ENCODE results near the gene ANLN.
"Not testable (repeated sequence)": the region's sequence is repeated elsewhere in the genome, so short reads cannot be mapped to it uniquely, and the experiment has no call there.

Gene ANLN

GRCh38 chr7:36460811-36461429, 71.3 kb downstream of the ANLN start:
- no peak for DNase-seq (ENCODE audit: low read depth in 2 of 2, low spot score in 1 of 2)

GRCh38 chr7:36462551-36463137, 73.0 kb downstream of the ANLN start:
- DNase-seq (ENCODE audit: low read depth in 2 of 2, low spot score in 1 of 2): no peak

GRCh38 chr7:36464271-36464670, 74.6 kb downstream of the ANLN start:
- no peak for DNase-seq (ENCODE audit: low read depth in 2 of 2, low spot score in 1 of 2)

DNA sequence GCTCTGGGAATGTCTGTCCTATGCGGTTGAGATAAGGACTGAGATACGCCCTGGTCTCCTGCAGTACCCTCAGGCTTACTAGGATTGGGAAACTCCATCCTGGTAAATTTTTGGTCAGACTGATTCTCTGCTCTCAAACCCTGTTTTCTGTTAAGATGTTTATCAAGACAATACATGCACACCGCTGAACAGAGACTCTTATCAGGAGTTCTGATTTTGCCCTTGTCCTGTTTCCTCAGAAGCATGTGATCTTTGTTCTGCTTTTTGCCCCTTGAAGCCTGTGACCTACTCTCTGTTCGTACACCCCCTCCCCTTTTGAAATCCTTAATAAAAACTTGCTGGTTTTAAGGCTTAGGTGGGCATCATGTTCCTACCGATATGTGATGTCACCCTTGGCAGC, 76.3 kb downstream of the ANLN start:
- not testable (repeated sequence) for DNase-seq (ENCODE audit: low read depth in 2 of 2, low spot score in 1 of 2)

GRCh38 chr7:36468370-36469101, 78.9 kb downstream of the ANLN start:
- no peak for DNase-seq (ENCODE audit: low read depth in 2 of 2, low spot score in 1 of 2)

DNA sequence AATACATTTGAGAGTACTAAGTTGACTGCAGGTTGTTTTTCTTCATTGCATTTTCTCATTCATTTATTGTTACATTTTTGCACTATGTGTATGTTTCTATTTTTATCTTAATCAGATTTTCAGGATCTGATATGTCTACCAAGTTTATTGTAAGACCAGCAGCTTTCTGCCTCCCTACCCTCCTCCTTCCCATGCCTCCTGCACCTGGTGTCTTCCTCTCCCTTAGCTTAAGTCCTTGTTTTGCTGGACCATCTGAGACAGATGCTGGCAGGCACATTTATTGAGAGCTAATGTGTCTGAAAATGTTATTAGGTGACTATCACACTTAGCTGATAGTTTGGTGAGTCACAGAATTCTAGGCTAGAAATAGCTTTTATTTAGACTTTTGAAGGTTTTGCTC, 79.6 kb downstream of the ANLN start:
- DNase-seq (ENCODE audit: low read depth in 2 of 2, low spot score in 1 of 2): no peak

- DNase-seq (ENCODE audit: low read depth in 2 of 2, low spot score in 1 of 2): no peak
Measured at GRCh38 chr7:36472141-36472729, 82.6 kb downstream of the ANLN start.

DNA sequence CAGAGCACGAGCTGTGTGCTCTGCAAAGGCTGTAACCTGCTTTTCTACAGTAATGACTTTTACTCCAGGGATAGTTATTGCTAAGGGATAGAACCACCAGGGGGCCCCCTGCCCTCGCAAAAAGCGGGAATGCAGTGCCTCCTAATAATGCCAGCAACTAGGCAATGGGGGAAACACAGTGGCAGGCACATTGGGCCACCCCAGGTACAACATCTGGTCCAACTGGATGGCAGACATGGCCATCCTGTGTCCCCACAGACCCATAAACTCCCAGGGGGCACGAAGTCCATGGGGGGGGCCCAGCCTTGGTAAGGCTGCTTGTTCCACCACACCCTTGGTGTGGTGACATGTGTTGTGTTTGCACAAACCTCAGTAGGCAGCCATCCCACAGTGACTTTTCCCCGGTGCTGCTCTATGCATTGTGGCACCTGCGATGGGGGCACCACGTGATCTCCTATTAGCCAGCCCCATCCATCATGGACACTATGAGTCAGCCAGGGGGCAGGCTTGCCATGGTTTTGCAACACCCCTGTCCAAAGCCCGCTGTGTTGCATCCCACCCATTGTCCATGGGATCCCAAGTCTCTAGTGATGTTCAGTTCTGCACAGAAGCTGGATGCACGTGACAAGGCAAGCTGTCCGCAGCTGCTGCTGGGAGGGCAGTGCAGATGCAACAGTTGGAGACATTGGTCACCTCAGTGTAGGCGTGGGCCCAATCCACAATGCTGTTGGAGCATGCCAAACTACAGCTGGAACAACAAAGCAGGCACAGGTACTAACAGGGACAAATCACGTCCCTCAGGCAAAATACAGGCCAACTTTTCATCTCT, 84.0 kb downstream of the ANLN start:
- DNase-seq (ENCODE audit: low read depth in 2 of 2, low spot score in 1 of 2): no peak

DNA sequence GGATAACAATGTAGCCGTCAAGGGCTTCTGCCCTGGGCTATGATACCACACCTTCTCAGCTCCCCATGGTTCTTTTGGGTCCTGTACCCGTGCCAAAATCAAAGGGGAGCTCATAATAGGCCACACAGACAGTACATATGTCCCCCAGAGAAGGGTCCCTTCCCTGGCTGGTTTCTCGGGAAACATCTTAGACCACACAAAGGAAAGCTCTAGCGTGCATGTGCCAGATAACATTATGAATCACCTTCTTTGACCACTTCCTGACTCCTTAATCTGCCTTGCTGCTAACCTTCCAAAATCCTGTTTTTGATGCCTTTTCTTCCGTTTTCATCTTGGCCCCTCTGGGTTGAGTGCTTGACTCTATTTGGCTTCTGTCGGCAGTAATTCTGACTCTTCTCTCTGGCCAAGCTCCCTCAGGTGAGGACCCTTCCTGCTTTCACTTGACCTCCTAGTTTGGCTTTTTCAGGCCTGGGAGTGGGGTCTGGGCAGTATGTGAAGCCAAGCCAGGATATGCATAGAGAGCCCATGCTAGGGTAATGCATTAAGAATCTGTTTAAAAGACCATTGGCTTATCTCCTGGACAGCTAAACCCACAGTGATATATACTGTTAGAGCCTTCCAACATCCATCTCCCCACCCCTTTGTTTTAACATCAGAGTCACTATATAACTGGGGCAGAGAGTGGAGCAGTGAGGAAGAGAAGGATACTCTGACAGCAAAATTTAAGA, 84.8 kb downstream of the ANLN start:
- no peak for DNase-seq (ENCODE audit: low read depth in 2 of 2, low spot score in 1 of 2)

- DNase-seq (ENCODE audit: low read depth in 2 of 2, low spot score in 1 of 2): no peak
Measured at GRCh38 chr7:36475011-36475342, 85.3 kb downstream of the ANLN start.

GRCh38 chr7:36475381-36475780, 85.7 kb downstream of the ANLN start:
- no peak for DNase-seq (ENCODE audit: low read depth in 2 of 2, low spot score in 1 of 2)

DNA sequence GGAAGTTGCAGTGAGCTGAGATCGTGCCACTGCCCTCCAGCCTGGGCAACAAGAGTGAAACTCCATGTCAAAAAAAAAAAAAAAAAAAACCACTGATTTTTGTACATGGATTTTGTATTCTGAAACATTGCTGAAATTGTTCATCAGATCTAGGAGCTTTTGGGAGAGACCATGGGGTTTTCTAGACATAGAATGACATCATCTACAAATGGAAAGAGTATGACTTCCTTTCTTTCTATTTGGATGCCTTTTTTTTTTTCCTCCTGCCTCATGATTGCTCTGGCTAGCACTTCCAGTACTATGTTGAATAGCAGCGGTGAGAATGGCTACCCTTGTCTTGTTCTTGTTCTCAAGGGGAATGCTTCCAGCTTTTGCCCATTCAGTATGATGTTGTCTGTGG, 89.1 kb downstream of the ANLN start:
- DNase-seq (ENCODE audit: low read depth in 2 of 2, low spot score in 1 of 2): no peak

DNA sequence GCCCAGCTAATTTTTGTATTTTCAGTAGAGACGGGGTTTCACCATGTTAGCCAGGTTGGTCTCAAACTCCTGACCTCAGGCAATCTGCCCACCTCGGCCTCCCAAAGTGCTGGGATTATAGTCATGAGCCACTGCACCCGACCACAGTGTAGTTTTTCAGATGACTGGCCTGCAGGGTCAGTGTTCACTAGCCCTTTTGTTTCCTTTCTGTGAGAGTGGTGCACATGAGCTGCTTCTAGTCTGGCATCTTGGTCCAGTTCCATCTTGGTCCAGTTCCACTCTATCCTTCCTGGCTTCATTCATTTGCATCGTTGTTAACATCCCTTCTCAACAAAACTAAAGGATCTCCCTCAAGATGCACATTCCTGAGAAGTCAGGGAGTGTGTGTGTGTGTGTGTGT, 94.2 kb downstream of the ANLN start:
- not testable (repeated sequence) for DNase-seq (ENCODE audit: low read depth in 2 of 2, low spot score in 1 of 2)

DNA sequence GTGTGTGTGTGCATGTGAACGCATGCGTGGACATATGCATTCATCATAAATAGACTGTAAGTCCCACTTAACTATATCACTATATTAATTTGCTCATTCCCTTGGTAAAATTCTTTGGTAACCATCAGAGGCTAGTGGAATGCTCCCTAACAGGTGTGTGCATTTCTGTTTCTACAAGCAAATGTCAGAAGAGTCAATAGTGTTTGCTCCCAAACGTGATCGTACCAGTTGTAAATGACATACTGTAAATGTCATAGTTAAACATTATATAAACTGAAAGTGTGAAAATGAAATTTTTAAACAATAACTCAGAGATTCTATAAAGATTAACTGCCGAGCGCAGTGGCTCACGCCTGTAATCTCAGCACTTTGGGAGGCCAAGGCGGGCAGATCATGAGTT, 94.6 kb downstream of the ANLN start:
- DNase-seq (ENCODE audit: low read depth in 2 of 2, low spot score in 1 of 2): no peak

GRCh38 chr7:36486336-36486735, 96.7 kb downstream of the ANLN start:
- DNase-seq (ENCODE audit: low read depth in 2 of 2, low spot score in 1 of 2): no peak

GRCh38 chr7:36487756-36488336, 98.2 kb downstream of the ANLN start:
- no peak for DNase-seq (ENCODE audit: low read depth in 2 of 2, low spot score in 1 of 2)

DNA sequence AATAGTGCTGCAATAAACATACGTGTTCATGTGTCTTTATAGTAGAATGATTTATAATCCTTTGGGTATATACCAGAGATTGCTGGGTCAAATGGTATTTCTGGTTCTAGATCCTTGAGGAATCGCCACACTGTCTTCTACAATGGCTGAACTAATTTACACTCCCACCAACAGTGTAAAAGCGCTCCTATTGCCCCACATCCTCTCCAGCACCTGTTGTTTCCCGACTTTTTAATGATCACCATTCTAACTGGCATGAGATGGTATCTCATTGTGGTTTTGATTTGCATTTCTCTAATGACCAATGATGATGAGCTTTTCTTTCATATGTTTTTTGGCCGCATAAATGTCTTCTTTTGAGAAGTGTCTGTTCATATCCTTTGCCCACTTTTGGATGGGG, 99.0 kb downstream of the ANLN start:
- not testable (repeated sequence) for DNase-seq (ENCODE audit: low read depth in 2 of 2, low spot score in 1 of 2)

DNA sequence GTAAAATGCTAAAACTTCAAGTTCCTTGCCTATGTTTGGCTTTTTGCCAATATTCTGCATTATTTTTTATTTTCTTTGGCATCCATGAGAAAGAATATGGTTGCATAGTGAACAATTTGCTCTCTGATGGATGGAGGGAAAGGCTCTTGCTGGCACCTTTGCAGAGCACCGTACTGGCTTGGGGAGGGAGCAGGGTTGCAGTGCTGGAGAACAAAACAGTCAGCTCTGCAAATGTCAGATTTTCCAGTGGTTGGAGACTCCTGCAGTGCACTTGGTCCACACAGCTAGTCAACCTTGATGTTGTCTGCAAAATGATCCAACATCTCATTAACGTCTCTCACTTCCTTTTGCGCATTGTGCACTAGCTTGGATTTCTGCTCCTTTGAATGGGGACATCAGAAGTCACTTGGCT, 100.8 kb downstream of the ANLN start:
- no peak for DNase-seq (ENCODE audit: low read depth in 2 of 2, low spot score in 1 of 2)

DNA sequence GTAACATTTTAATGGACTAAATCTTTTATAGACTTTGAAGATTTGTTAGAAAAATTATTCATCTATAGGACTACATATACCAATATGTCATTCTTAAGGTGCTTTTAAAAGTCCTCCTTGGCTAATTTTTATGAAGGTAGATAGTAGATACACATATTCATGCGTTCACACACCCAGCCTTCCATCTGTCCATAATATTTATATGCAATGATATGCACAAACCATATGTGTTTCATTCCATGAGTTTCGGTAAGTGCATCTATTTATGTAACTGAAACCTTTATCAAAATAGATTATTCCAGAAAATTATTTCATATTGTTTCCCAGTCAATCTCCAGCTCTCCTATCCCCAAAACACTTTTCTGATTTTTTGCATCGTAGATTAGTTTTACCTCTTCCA, 101.7 kb downstream of the ANLN start:
- no peak for DNase-seq (ENCODE audit: low read depth in 2 of 2, low spot score in 1 of 2)

GRCh38 chr7:36496576-36496975, 106.9 kb downstream of the ANLN start:
- DNase-seq (ENCODE audit: low read depth in 2 of 2, low spot score in 1 of 2): no peak

Measured in stimulated activated CD8-positive, alpha-beta memory T cell treated with anti-CD3 and anti-CD28 coated beads, Interleukin-4, amount 100 ng/mL, for 4 hours (primary cell).